Naive B cell (primary cell): Measurements from ENCODE around the gene CDT1. TPM values are rescaled to one million over a fixed set of nuclear protein-coding genes. Genes with fewer than 3 reads are reported as not detected.
"Not testable (repeated sequence)": the region's sequence is repeated elsewhere in the genome, so short reads cannot be mapped to it uniquely, and the experiment has no call there.

Experiments used
- ATAC-seq, 2 donors: fragments of 150-1000 bp; cut with Tn5 transposase; 2 replicates each; pipeline ENCODE4 v1.10.0; 2021; ENCODE audit warnings: low read depth in 2 of 2, mild to moderate bottlenecking in 2 of 2, moderate library complexity in 2 of 2
- DNase-seq: peaks from one replicate; pipeline ENCODE4 v3.0.0; 2022
- H3K27ac Mint-ChIP-seq, 6 donors: one replicate each; pipeline ENCODE4 v1.8.0; 2020 to 2022; ENCODE audit warnings: mild to moderate bottlenecking in 6 of 6, mixed read lengths in 6 of 6, moderate library complexity in 5 of 6, inconsistent platforms in 2 of 6
- H3K27me3 Mint-ChIP-seq, 3 donors: one replicate each; pipeline ENCODE4 v1.8.0; 2021 to 2022; ENCODE audit warnings: mixed read lengths in 3 of 3, mild to moderate bottlenecking in 1 of 3
- H3K36me3 Mint-ChIP-seq, 2 donors: one replicate each; pipeline ENCODE4 v1.8.0; 2020 to 2022; ENCODE audit warnings: mixed read lengths in 2 of 2, inconsistent platforms in 1 of 2, mild to moderate bottlenecking in 1 of 2
- H3K4me1 Mint-ChIP-seq, 3 donors: one replicate each; pipeline ENCODE4 v1.8.0; 2020 to 2022; ENCODE audit warnings: mixed read lengths in 3 of 3, inconsistent platforms in 1 of 3, mild to moderate bottlenecking in 1 of 3, moderate library complexity in 1 of 3
- H3K4me3 Mint-ChIP-seq, 8 donors: one replicate each; pipeline ENCODE4 v1.8.0; 2020 to 2022; ENCODE audit warnings: mild to moderate bottlenecking in 8 of 8, mixed read lengths in 8 of 8, moderate library complexity in 8 of 8, inconsistent platforms in 2 of 8
- H3K9me3 Mint-ChIP-seq, 7 donors: one replicate each; pipeline ENCODE4 v1.8.0; 2020 to 2022; ENCODE audit warnings: mixed read lengths in 7 of 7, mild to moderate bottlenecking in 5 of 7, inconsistent platforms in 2 of 7, moderate library complexity in 1 of 7
- polyA plus RNA-seq, 6 donors: library from polyadenylated mRNA; unstranded; fragments of 300-500 nt; fragmentation: Illumina TruSeq; gene quantifications; one replicate each; pipeline ENCODE4 v1.2.3, GENCODE V29; 2021; ENCODE audit warnings: low read depth in 6 of 6

Gene CDT1
- polyA plus RNA-seq, 6 donors from 2014 or later = 0.08 to 0.27 (median 0.17) TPM; not detected in 1

GRCh38 chr16:88762258-88762870, 41.2 kb upstream of the CDT1 start:
- Mint-ChIP-seq H3K4me3 (no peak overlapping the region), H3K27me3 (no peaks in the 10 kb centered on the region), H3K4me1 (peaks cover 27 to 29% (median 27%) of the 10 kb centered on the region in 3 donors), H3K36me3 (peaks cover 0 to 5% of the 10 kb centered on the region in 2 donors), H3K9me3 (peaks cover 0 to 1% (median 0%) of the 10 kb centered on the region in 7 donors), H3K27ac (no peak overlapping the region)
- ATAC-seq (no peak), DNase-seq (no peak)

DNA sequence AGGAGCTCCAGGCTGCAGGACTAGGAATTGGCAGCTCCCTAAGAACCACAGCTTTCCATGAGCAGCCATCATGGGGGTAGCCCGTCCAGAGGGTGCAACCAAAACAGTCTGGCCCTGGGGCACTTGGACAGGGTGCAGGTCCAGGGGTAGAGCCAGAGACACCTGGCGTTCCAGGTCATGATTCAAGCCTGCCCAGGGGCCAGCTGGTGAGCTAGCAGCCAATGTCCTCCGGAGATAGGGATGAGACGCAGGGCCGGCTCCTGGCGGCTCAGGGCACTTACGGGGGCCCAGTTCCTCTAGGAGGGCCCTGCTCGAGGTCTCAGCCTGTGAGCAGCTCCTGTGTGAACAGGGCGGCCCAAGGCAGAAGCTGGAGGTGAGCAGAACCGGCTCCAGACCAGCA, 40.6 kb upstream of the CDT1 start:
- peaks cover 28 to 34% (median 31%) of the 10 kb centered on the region in 3 donors for H3K4me1 Mint-ChIP-seq

GRCh38 chr16:88763502-88764053, 40.0 kb upstream of the CDT1 start:
- H3K9me3 Mint-ChIP-seq = peaks cover 0 to 1% (median 0%) of the 10 kb centered on the region in 7 donors
- ATAC-seq = no peak
- peaks cover 25 to 32% (median 28%) of the 10 kb centered on the region in 3 donors for H3K4me1 Mint-ChIP-seq
- no peaks in the 10 kb centered on the region for H3K27me3 Mint-ChIP-seq
- DNase-seq = no peak
- H3K4me3 Mint-ChIP-seq = no peak overlapping the region
- peak overlapping the region in 2 of 6 donors; percentile 29 to 47 for H3K27ac Mint-ChIP-seq
- peaks cover 0 to 5% of the 10 kb centered on the region in 2 donors for H3K36me3 Mint-ChIP-seq

More for the DNA sequence above, 40.6 kb upstream of the CDT1 start:
- peaks cover 0 to 5% of the 10 kb centered on the region in 2 donors for H3K36me3 Mint-ChIP-seq
- ATAC-seq (no peak), DNase-seq (no peak)
- H3K27me3 Mint-ChIP-seq = no peaks in the 10 kb centered on the region
- no peak overlapping the region for H3K4me3 Mint-ChIP-seq
- H3K9me3 Mint-ChIP-seq = peaks cover 0 to 1% (median 0%) of the 10 kb centered on the region in 7 donors
- H3K27ac Mint-ChIP-seq = no peak overlapping the region

DNA sequence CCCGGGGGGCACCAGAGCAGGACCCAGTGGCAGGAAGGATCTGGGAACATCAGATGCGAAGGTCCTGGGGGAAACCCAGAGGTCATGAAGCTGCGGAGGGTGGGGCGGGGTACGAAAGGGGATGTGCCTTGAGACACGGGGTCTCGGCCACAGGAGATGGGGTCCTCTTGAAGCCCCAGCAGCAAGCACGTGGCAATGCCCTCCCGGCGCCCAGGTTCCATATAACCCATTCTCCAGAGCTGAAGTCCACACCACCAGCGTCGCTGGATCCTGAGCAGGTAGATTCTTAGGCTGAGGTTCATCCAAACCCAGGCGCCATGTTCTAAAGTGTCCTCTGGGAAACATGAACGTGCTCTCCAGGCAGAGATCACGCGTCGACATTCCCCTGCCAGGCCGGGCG, 39.5 kb upstream of the CDT1 start:
- Mint-ChIP-seq H3K4me1 (peaks cover 27 to 29% (median 29%) of the 10 kb centered on the region in 3 donors), H3K36me3 (no peaks in the 10 kb centered on the region), H3K9me3 (no peaks in the 10 kb centered on the region)

DNA sequence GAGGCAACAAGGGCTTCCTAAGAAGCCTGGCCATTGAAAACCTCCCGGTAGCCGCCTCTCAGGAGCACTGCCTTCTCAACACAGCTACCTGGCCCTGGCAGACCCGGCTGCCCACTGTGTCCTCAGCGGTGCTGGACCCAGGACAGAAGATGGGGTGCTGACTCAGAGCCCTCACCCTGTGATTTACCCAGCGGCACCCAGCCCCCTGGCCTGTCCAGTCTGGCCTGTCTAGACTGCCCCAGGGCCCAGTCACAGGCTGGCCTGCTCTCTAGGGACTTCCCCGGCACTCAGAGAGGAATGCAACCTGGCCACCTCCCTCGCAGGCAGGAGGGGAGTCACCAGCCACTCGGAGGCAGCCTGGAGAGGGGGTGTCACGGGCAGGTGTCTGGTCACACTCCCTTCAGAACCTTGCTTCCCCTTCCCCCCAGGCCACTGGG, 38.7 kb upstream of the CDT1 start:
- Mint-ChIP-seq H3K36me3 (no peaks in the 10 kb centered on the region), H3K9me3 (no peaks in the 10 kb centered on the region), H3K27ac (peak overlapping the region in 1 of 6 donors; percentile 15), H3K27me3 (no peaks in the 10 kb centered on the region), H3K4me3 (no peak overlapping the region), H3K4me1 (peaks cover 33 to 37% (median 35%) of the 10 kb centered on the region in 3 donors)
- ATAC-seq = no peak
- no peak for DNase-seq

More for the DNA sequence above, 39.5 kb upstream of the CDT1 start:
- no peak overlapping the region for H3K4me3 Mint-ChIP-seq
- no peaks in the 10 kb centered on the region for H3K27me3 Mint-ChIP-seq
- ATAC-seq (no peak), DNase-seq (no peak)
- no peak overlapping the region for H3K27ac Mint-ChIP-seq

DNA sequence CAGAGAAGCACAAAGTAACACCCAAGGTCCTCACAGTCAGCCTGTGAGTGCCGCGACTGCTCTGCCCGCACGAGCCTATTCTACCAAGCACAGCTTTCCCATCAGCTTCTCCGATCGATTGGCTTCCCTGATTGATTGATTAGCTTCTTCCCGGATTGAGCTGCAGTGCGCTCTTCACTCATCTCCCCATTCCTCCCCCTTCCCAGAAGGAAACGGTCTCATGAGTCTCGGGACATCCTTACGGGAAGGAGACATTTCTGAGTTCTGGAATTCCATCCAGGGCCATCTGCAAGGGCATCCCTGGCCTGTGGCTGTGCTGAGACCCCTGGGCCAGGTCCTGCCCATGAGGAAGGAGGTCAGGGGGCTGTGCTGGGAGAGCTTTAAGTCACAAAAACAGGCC, 36.6 kb upstream of the CDT1 start:
- no peaks in the 10 kb centered on the region for H3K27me3 Mint-ChIP-seq
- ATAC-seq (no peak), DNase-seq (no peak)
- peaks cover 44 to 52% (median 45%) of the 10 kb centered on the region in 3 donors for H3K4me1 Mint-ChIP-seq
- H3K9me3 Mint-ChIP-seq = no peaks in the 10 kb centered on the region
- peak overlapping the region in 5 of 8 donors; percentile 31 to 64 (median 52) for H3K4me3 Mint-ChIP-seq
- H3K27ac Mint-ChIP-seq = peak overlapping the region; percentile 44 to 84 (median 74)
- no peaks in the 10 kb centered on the region for H3K36me3 Mint-ChIP-seq

DNA sequence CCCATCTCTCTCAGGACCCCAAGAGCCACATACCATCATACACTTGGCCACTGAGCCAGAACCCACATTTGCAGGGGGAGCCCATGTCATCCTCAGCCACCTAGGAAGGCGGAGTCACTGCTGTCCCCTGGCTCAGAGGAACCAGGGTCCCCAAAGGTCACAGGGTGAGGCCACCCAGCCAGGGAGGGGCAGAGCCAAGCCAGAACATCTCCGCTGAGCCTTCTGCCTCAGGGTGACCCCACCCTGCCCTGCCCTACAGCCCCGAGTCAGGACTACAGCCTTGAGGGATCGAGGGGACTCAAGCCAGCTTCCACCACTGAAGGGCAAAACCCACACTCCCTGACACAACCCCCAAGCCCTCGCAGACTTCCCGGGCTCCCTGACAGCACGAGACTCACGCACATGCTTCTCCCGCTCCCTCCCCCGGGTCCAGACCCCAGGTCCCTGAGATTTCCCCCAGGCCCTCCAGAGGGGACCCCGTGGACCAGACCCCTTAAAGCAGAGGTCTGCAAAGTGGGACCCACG, 36.0 kb upstream of the CDT1 start:
- no peaks in the 10 kb centered on the region for H3K27me3 Mint-ChIP-seq
- no peaks in the 10 kb centered on the region for H3K36me3 Mint-ChIP-seq
- peak overlapping the region in 3 of 6 donors; percentile 70 to 91 (median 84) for H3K27ac Mint-ChIP-seq
- DNase-seq (no peak), ATAC-seq (no peak)
- H3K9me3 Mint-ChIP-seq = no peaks in the 10 kb centered on the region
- H3K4me3 Mint-ChIP-seq = peak overlapping the region in 5 of 8 donors; percentile 11 to 64 (median 52)
- H3K4me1 Mint-ChIP-seq = peaks cover 44 to 52% (median 45%) of the 10 kb centered on the region in 3 donors

GRCh38 chr16:88768071-88768783, 35.4 kb upstream of the CDT1 start:
- no peak for ATAC-seq
- H3K4me3 Mint-ChIP-seq = peak overlapping the region in 2 of 8 donors; percentile 2 to 52
- H3K36me3 Mint-ChIP-seq = no peaks in the 10 kb centered on the region
- peaks cover 0 to 4% (median 0%) of the 10 kb centered on the region in 3 donors for H3K27me3 Mint-ChIP-seq
- no peaks in the 10 kb centered on the region for H3K9me3 Mint-ChIP-seq
- no peak for DNase-seq
- H3K27ac Mint-ChIP-seq = no peak overlapping the region
- peaks cover 43 to 50% (median 46%) of the 10 kb centered on the region in 3 donors for H3K4me1 Mint-ChIP-seq

GRCh38 chr16:88769617-88770460, 33.8 kb upstream of the CDT1 start:
- ATAC-seq (peak; percentile 63 to 67), DNase-seq (no peak)
- Mint-ChIP-seq H3K4me1 (peaks cover 42% of the 10 kb centered on the region in 3 donors), H3K9me3 (no peaks in the 10 kb centered on the region), H3K36me3 (no peaks in the 10 kb centered on the region), H3K4me3 (peak overlapping the region; percentile 9 to 74 (median 49)), H3K27me3 (peaks cover 0 to 4% (median 0%) of the 10 kb centered on the region in 3 donors), H3K27ac (peak overlapping the region in 4 of 6 donors; percentile 14 to 59 (median 36))

DNA sequence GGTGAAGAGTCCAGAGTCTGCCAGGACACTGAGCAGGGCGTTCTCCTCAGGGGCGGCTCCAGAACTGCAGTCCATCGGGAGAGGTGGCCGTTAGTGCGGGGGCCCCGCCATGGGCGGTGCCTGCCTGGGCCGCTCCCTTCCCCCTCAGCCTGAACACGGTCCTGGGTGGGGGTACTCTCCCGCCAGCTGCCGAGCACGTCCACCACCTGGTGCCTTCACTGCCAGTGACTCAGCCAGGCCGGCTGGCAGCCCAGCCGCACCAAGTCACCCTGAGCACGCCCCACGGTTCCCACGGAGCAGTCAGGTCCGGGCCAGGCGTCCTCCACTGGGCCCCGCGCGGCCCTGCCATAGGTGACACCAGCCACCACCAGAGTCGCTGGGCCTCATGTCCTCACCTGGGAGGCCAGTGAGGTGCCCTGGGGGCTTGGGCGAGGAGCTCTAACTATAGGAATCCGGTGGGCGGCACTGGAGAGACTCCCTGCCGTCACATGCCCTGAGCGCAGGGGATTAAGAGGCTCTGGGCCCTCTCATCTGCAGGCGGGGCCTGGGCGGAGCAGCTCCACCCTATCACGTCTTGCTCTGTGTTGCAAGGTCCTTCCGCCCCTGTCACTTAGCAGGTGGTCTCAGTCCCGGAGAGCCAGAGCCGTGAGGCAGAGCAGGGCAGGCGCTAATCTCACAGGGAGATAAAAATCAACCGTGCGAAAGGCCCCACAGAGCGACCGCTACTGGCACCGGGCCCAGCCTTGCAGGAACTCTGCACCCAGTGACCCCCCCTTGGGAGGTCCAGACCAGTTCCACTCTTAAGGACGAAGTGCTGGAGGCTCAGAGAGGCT, 32.9 kb upstream of the CDT1 start:
- Mint-ChIP-seq H3K9me3 (no peaks in the 10 kb centered on the region), H3K27me3 (peaks cover 0 to 4% (median 0%) of the 10 kb centered on the region in 3 donors), H3K4me3 (peak overlapping the region; percentile 30 to 83 (median 66)), H3K36me3 (no peaks in the 10 kb centered on the region), H3K4me1 (peaks cover 38 to 42% (median 42%) of the 10 kb centered on the region in 3 donors), H3K27ac (peak overlapping the region in 5 of 6 donors; percentile 27 to 92 (median 76))
- ATAC-seq (peak; percentile 64 to 75), DNase-seq (peak; percentile 54)

DNA sequence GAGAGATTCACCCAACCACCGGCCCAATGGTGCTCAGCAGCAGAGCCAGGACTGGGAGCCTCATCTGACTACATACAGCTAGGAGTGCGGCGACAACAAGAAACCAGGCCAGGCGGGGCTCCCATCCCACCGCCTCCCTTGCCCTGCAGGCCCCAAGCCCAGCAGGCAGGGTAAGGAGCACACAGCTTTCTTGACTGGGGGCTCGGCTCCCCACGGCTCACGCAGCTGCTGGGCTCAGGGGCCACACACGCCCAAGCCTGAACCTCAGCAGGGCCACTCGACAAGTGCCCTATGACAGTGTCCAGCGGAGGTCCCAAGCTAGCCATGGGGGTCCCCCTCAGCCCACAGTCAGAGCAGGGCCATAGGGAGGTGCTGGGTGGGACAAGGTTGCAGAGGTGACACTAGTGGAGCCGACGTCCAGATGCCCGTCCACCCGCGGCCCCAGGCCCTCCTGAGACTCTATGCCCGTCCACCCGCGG, 32.3 kb upstream of the CDT1 start:
- Mint-ChIP-seq H3K9me3 (no peaks in the 10 kb centered on the region), H3K4me1 (peaks cover 32 to 40% (median 38%) of the 10 kb centered on the region in 3 donors), H3K36me3 (no peaks in the 10 kb centered on the region), H3K27me3 (peaks cover 0 to 4% (median 0%) of the 10 kb centered on the region in 3 donors), H3K27ac (peak overlapping the region in 4 of 6 donors; percentile 53 to 92 (median 79)), H3K4me3 (peak overlapping the region in 7 of 8 donors; percentile 47 to 83 (median 69))
- DNase-seq (no peak), ATAC-seq (no peak)

- not testable (repeated sequence) for H3K36me3 Mint-ChIP-seq, H3K4me3 Mint-ChIP-seq, DNase-seq, ATAC-seq, H3K9me3 Mint-ChIP-seq, H3K27me3 Mint-ChIP-seq
- H3K4me1 Mint-ChIP-seq = peaks cover 30 to 39% (median 34%) of the 10 kb centered on the region in 3 donors
- H3K27ac Mint-ChIP-seq = peak overlapping the region in 2 of 6 donors; percentile 63 to 72
Measured at GRCh38 chr16:88771781-88772180, 31.8 kb upstream of the CDT1 start.
